GM12892 (cell line): ENCODE results near the gene CYP2J2.

Experiments used
- POLR2A ChIP-seq: IDR thresholded peaks from 2 replicates; pipeline ENCODE4 v1.6.1; 2011; ENCODE audit warnings: low read depth, low read length, control low read depth
- POLR2AphosphoS5 ChIP-seq: IDR thresholded peaks from 2 replicates; pipeline ENCODE4 v1.6.1; 2011; ENCODE audit warnings: low read depth, low read length, control low read depth
- TAF1 ChIP-seq: IDR thresholded peaks from 2 replicates; pipeline ENCODE4 v1.6.1; 2011; ENCODE audit warnings: low read depth, mild to moderate bottlenecking, control low read depth, low read length, borderline replicate concordance

DNA sequence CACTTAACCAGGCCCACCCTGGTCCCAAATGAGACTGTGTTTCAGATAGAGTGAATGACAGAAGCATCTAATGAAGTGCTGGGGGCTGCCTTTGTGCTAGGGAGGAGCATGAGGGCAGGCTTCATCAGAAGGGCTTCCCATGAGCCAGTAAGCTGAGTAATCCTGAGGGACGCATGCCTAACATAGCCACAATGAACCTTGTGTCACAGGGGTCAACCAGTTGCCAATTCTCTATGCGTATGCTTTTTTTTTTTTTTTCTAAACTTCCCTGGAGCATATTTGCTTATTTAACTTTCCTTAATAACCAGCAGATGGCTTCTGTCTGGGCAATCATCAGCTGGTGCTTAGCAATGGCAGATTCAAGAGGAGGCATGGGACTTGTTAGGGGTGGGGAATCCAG, 25.5 kb upstream of the CYP2J2 start:
- TF ChIP-seq POLR2AphosphoS5 (no peak), POLR2A (no peak), TAF1 (no peak)
